Measurements from ENCODE around the gene C6orf58.
"Not testable (repeated sequence)": the region's sequence is repeated elsewhere in the genome, so short reads cannot be mapped to it uniquely, and the experiment has no call there.

Gene C6orf58

DNA sequence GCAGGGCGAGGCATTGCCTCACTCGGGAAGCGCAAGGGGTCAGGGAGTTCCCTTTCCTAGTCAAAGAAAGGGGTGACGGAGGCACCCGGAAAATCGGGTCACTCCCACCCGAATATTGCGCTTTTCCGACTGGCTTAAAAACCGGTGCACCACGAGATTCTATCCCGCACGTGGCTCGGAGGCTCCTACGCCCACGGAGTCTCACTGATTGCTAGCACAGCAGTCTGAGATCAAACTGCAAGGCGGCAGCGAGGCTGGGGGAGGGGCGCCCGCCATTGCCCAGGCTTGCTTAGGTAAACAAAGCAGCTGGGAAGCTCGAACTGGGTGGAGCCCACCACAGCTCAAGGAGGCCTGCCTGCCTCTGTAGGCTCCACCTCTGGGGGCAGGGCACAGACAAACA, 16.5 kb downstream of the C6orf58 start:
- DNase-seq: not testable (repeated sequence)

DNA sequence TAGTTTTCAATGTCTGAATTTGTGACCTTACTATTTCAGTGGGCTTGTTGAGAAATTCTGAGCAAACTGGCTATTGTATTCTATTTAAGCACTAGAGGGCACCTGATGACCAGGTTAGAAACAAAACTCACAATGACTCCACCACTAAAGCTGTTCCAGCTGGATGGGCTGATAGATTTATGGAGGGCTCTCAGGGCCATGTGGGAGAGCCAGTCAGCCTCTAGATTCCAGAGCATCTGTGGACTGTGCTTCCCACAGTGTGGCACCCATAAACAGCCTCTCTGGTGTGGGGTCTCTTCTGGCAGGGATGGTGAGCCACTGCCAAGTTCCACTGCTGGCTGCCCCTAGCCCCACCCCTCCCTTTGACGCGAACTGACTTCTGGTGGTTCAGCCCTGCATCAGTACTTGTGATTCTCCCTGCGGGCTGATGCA, 29.2 kb downstream of the C6orf58 start:
- peak; percentile 15 for DNase-seq

DNA sequence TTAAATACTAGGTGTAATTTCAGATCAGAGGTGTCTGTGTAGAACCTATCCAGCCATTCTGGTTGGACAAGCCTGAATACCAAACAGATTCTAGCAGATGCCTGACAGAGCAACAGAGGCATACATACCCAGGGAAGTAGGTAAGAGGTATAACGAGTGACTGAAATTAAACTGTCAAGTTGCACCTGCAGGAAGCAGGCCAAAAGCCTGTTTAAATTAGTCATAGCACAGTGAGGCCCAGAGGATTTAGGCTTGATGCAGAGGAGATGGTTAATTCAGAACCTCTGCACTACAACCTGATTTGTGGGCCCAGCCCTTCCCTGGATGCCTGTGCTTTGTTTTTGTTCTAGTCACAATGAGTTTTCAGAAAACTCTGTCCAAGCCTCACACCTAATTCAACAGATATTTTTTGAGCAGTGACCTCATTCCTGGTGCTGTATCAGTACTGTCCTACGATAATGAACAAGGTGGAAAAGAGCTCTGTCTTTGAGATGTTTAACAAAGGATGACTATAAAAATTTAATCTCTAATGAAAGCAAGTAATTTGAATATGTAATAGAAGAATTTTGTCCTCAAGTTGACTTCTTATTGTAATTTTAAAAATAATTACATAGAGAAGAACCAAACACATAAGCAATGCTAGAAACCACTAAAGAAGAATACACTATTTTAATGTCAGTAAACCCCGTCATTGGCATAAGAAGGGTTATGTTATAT, 31.7 kb downstream of the C6orf58 start:
- no peak for DNase-seq

DNA sequence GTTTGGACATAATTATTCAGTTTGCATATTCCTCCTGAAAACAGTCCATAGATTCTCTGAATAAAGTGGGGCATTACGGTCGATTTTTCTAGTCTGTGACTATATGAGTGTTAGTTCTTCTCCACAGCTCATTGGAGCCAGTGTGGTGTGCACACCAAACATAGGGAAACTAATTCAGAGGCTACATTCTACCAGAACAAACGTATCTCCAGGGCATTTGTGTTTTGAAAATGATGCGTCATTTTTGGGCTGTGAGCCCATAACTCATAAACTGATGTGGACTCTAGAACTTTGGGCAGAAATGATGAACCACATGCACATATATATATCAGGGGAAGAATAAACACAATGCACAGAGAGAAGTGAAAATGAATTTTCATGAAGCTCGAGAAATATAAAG, 41.8 kb downstream of the C6orf58 start:
- DNase-seq: no peak

DNA sequence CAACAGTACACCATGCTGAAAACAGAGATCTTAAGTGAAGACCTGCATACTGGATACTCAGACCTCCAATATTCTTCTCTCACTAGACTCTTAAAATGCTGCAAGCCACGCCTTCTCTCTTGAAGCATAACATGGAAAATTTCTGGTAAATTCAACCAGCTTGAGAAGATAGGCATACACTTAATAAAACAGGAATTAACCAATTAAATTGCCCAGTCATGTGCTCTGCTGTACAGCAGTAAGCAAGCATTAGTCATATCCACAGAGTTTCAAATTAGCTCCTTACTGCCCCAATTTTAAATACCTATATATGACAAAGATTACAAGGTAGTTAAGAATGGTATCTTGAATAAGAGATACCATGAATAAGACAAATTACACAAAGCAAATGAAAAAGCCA, 53.8 kb downstream of the C6orf58 start:
- no peak for DNase-seq

DNA sequence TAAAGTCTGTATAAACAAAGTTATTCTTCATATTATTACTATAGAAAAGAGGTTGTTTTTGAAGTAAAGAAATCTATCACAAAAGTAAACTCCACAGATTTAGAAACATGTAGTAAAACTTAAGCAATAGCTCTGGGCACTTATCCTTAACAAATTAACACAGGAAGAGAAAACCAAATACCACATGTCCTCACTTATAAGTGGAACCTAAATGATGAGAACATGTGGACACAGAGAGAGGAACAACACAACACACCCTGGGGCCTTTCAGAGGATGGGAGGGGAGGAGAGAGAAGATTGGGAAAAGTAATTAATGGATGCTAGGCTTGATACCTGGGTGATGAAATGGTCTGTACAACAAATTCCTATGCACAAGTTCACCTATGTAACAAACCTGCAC, 57.2 kb downstream of the C6orf58 start:
- DNase-seq: no peak

DNA sequence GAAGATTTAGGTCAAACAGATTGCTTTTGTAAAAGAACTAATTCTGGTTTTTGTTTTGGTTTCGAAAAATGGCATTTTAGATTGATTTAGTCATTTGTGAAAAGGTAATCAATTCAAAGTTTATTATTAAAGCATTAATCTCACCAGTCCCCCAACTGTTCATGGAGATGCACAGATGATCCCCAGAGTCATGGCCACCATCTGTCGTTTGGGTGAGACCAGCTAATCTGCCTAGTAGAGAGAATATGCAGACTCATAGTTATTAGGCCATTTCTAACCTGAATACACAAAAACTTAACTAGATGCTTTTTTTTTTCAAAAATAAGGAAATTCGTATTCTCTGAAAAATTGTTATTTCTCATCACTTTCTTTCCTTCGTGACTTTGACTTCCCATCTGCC, 58.1 kb downstream of the C6orf58 start:
- DNase-seq: no peak

DNA sequence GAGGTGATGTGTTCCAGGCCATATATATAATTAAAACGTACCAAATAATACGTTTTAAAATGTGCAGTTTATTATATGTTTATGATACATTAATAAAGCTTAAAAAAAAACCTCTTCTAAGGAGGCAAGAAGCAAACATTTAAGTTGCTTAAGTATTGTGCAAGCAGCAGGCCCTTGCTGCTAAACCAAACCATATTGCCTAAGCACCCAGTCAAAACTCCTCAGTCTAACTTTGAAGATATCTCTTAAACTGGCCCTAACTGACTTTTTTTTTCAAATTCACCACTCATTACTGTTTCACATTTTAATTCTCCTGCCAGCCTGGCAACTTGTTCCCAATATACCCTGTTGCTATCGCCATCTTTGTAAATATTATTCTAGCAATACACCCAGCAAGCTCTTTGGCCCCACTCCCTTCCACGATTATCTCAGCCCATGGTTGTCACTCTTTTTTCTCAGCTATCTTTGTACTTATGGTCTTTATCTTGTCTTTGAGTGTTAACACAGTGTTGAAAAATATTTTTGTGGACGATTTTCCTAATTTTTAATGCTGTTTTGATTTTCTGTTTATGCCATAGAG, 60.9 kb downstream of the C6orf58 start:
- no peak for DNase-seq
